Endothelial cell (in vitro differentiated cells): ENCODE data around the gene ERI3. TPM values are rescaled to one million over a fixed set of nuclear protein-coding genes. Genes with fewer than 3 reads are reported as not detected.

ENCODE experiments used
- DNase-seq: peaks from one replicate; pipeline ENCODE4 v3.0.0; 2021; ENCODE audit warnings: low spot score
- H3K27ac Mint-ChIP-seq: one replicate; pipeline ENCODE4 v1.8.0; 2021; ENCODE audit warnings: mixed read lengths, inconsistent platforms; ENCODE audit not compliant: unreplicated experiment
- H3K27me3 Mint-ChIP-seq: one replicate; pipeline ENCODE4 v1.8.0; 2021; ENCODE audit warnings: mild to moderate bottlenecking, moderate library complexity, mixed read lengths, inconsistent platforms; ENCODE audit not compliant: unreplicated experiment
- H3K36me3 Mint-ChIP-seq: one replicate; pipeline ENCODE4 v1.8.0; 2021; ENCODE audit warnings: mild to moderate bottlenecking, low read depth, mixed read lengths, inconsistent platforms; ENCODE audit not compliant: unreplicated experiment
- H3K4me1 Mint-ChIP-seq: one replicate; pipeline ENCODE4 v1.8.0; 2021; ENCODE audit warnings: mild to moderate bottlenecking, mixed read lengths, inconsistent platforms; ENCODE audit not compliant: unreplicated experiment
- H3K4me3 Mint-ChIP-seq: one replicate; pipeline ENCODE4 v1.8.0; 2021; ENCODE audit warnings: mild to moderate bottlenecking, mixed read lengths, inconsistent platforms; ENCODE audit not compliant: unreplicated experiment
- H3K9me3 Mint-ChIP-seq: one replicate; pipeline ENCODE4 v1.8.0; 2021; ENCODE audit warnings: mixed read lengths, inconsistent platforms; ENCODE audit not compliant: unreplicated experiment
- total RNA-seq: library from RNA; stranded (reverse); fragmentation: NEBNext Ultra II Directional; extraction: Animal tissue kit (Norgen Biotek cat#: 25700); gene quantifications from one replicate; pipeline ENCODE4 v1.2.1, GENCODE V29; 2021; ENCODE audit not compliant: unreplicated experiment
- TF ChIP-seq, protein P1 (sequence below): fragments of 200-600 bp; sonication (generic); IDR thresholded peaks from one replicate; pipeline ENCODE4 v1.5.0; 2021; ENCODE audit warnings: antibody characterized with exemption; ENCODE audit not compliant: unreplicated experiment

The ERI3 gene
- total RNA-seq, 1 donor from 2014 or later: 42.6 TPM

DNA sequence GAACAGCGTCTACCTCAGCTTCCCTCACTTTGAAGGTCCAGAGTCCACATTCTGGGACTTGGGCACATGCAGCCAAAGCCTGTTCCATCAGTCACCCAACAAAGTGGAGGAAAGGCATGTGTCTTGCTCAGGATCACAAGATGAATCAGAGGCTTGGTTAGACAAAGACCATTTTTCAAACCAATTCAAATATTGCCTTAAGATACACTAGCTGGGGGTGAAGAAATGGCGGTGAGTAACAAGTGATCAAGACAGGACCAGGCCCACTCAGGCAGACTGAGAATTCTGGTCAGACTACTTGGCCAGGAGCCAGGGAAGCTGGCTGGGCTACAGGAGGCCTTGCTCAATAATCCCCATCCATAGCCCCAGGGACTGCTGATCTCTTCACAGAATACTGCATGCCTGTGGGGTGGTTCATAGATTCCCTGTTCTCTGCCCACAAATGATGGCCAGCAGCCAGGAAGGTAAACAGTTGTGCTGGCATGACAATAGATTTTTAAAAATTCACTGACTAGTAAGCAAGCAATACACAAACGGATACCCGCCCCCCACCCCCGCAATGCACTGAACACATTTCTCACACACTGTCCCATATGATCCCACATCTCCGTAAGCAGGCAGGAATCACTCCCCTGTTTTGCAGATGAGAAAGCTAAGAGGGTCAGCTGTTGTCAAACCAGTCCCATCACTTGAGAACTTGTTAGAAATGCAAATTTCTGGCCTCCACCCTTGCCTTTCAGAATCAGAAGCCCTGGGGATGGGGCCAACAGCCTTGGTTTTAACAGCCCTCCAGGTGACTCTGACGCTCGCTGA is 27.2 kb downstream of the ERI3 start:
- Mint-ChIP-seq H3K27ac (no peak overlapping the region), H3K4me3 (no peak overlapping the region), H3K36me3 (peaks cover 14% of the 10 kb centered on the region), H3K4me1 (peaks cover 6% of the 10 kb centered on the region), H3K9me3 (no peaks in the 10 kb centered on the region), H3K27me3 (peaks cover 2% of the 10 kb centered on the region)
- no peak for DNase-seq
- TF ChIP-seq, protein P1, sequence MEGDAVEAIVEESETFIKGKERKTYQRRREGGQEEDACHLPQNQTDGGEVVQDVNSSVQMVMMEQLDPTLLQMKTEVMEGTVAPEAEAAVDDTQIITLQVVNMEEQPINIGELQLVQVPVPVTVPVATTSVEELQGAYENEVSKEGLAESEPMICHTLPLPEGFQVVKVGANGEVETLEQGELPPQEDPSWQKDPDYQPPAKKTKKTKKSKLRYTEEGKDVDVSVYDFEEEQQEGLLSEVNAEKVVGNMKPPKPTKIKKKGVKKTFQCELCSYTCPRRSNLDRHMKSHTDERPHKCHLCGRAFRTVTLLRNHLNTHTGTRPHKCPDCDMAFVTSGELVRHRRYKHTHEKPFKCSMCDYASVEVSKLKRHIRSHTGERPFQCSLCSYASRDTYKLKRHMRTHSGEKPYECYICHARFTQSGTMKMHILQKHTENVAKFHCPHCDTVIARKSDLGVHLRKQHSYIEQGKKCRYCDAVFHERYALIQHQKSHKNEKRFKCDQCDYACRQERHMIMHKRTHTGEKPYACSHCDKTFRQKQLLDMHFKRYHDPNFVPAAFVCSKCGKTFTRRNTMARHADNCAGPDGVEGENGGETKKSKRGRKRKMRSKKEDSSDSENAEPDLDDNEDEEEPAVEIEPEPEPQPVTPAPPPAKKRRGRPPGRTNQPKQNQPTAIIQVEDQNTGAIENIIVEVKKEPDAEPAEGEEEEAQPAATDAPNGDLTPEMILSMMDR: no peak

DNA sequence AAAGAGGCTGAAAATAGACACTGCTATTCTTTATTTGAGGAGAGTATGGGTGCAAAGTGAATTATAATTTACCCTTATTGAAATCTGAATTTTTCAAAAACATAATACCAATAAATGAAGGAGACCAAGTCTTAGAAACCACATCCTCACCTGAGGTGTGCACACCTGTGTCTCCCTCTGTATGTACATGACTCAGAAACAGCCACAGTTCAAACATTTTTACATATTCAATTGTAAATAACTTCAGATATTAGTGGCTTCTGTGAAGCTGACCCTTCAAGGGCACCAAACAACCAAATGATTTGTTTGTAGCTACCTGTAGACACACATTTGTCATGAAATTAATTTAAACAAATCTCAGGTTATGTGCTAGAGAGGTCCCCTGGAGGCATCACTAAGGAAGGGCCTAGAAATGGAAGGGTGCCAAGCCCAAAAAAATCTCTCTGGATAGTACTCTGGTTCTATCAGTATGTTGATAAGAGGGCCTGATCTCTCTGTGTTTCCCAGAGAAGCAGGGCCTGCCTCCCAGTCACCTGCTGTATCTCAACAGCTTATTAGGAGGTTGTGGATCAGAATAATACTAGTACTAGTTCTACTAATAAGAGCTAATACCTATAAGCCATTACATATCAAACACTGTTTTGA is 28.1 kb downstream of the ERI3 start:
- H3K36me3 Mint-ChIP-seq: peaks cover 14% of the 10 kb centered on the region
- TF ChIP-seq, protein P1: no peak
- peaks cover 7% of the 10 kb centered on the region for H3K4me1 Mint-ChIP-seq
- no peak overlapping the region for H3K4me3 Mint-ChIP-seq
- no peaks in the 10 kb centered on the region for H3K9me3 Mint-ChIP-seq
- no peak for DNase-seq
- no peaks in the 10 kb centered on the region for H3K27me3 Mint-ChIP-seq
- H3K27ac Mint-ChIP-seq: no peak overlapping the region

DNA sequence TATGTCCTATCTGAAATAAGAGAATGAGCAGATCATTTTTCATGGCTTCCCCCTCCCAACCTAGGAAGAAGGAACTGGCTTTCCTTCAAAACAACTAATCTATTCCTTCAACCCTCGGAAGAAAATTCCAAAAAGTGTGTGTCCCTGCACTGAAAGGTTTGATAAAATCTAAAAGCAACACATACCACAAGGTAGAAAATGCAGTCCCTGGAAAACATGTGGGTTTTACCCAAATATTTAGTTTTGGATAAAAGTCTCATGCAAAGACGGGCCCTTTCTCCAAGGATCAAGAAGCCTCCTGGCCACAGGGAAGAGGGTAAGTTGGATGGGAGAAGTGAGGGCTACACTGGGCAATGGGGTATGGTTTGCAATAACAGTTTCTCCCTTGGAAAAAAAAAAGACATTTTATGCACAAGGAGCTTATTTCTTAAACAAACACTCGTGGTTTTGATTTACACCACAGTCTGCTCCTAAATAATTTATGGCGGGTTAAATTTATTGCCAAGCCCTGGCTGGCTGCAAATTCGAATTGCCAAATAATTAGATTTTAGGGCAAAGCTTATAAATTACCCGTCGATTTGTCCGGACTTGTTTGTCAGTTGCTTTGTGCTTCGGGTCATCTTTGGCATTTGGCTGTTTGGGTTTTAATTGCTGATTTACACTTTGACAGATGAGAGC is 28.9 kb downstream of the ERI3 start:
- H3K4me3 Mint-ChIP-seq: no peak overlapping the region

DNA sequence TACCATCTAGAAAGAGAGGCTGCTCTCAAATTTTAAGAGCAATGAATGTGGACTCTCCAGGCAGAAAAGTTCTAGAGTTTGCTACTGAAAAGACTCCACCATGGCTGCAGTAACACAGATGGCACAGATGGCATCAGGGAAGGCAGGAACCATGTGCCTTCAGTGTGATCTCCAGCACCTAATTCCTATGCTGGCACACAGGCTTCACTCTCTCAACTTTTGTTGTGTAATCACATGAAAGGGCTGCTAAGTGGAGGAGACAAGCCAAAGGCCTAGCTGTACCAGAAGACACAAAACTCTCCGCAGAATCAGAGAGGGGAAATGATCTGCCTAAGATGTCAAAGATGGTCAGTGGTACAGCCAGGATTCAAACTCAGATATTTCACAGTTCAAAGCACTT is 31.1 kb downstream of the ERI3 start:
- H3K4me1 Mint-ChIP-seq: peaks cover 9% of the 10 kb centered on the region
- DNase-seq: no peak
- H3K27ac Mint-ChIP-seq: no peak overlapping the region

More for the DNA sequence above, 28.9 kb downstream of the ERI3 start:
- peaks cover 8% of the 10 kb centered on the region for H3K4me1 Mint-ChIP-seq
- no peaks in the 10 kb centered on the region for H3K27me3 Mint-ChIP-seq
- H3K27ac Mint-ChIP-seq: no peak overlapping the region
- peaks cover 10% of the 10 kb centered on the region for H3K36me3 Mint-ChIP-seq
- TF ChIP-seq, protein P1: no peak
- DNase-seq: no peak
- no peaks in the 10 kb centered on the region for H3K9me3 Mint-ChIP-seq

More for the DNA sequence above, 31.1 kb downstream of the ERI3 start:
- no peaks in the 10 kb centered on the region for H3K27me3 Mint-ChIP-seq
- TF ChIP-seq, protein P1: no peak
- H3K4me3 Mint-ChIP-seq: no peak overlapping the region
- H3K36me3 Mint-ChIP-seq: no peaks in the 10 kb centered on the region
- H3K9me3 Mint-ChIP-seq: no peaks in the 10 kb centered on the region
